GM06990 (cell line): ENCODE measurements around the gene CCDC63.

Experiments used
- DNase-seq: peaks from one replicate; pipeline ENCODE4 v3.0.0-alpha.2; 2011; ENCODE audit not compliant: insufficient read length; ENCODE audit errors: extremely low read depth
- H3K27me3 ChIP-seq: replicated peaks from 2 replicates; pipeline ENCODE4 v1.6.0; 2011; ENCODE audit warnings: low read length; ENCODE audit not compliant: control insufficient read depth, insufficient read depth
- H3K36me3 ChIP-seq: 2 replicates; pipeline ENCODE4 v1.5.1; 2011; ENCODE audit warnings: low read length; ENCODE audit not compliant: control insufficient read depth, insufficient read depth
- H3K4me3 ChIP-seq: replicated peaks from 2 replicates; pipeline ENCODE4 v1.5.1; 2011; ENCODE audit warnings: low read depth, mild to moderate bottlenecking, control low read depth, low read length
- CTCF ChIP-seq: IDR thresholded peaks from 2 replicates; pipeline ENCODE4 v1.5.1; 2011; ENCODE audit warnings: low read length, control low read depth, mild to moderate bottlenecking, inconsistent platforms; ENCODE audit not compliant: insufficient read depth, poor library complexity, severe bottlenecking

Gene CCDC63

GRCh38 chr12:110825530-110825929, 21.3 kb upstream of the CCDC63 start:
- Histone ChIP-seq H3K4me3 (no peak overlapping the region), H3K27me3 (no peaks in the 10 kb centered on the region), H3K36me3 (no peaks in the 10 kb centered on the region)
- no peak for TF ChIP-seq CTCF
- DNase-seq = no peak

- H3K27me3 ChIP-seq = no peaks in the 10 kb centered on the region
- H3K4me3 ChIP-seq = peak overlapping the region; percentile 52
- peak; percentile 48 for DNase-seq
- peak; percentile 89 for TF ChIP-seq CTCF
- no peaks in the 10 kb centered on the region for H3K36me3 ChIP-seq
Observed at GRCh38 chr12:110826592-110827200, 20.1 kb upstream of the CCDC63 start.

GRCh38 chr12:110829308-110829707, 17.5 kb upstream of the CCDC63 start:
- no peak for TF ChIP-seq CTCF
- Histone ChIP-seq H3K36me3 (no peaks in the 10 kb centered on the region), H3K27me3 (no peaks in the 10 kb centered on the region; the same call in 1 of the 2 replicates), H3K4me3 (no peak overlapping the region)
- DNase-seq = no peak

- H3K4me3 ChIP-seq = no peak overlapping the region
- DNase-seq = no peak
- H3K27me3 ChIP-seq = no peaks in the 10 kb centered on the region; the same call in 1 of the 2 replicates
- no peaks in the 10 kb centered on the region for H3K36me3 ChIP-seq
- TF ChIP-seq CTCF = no peak
Observed at GRCh38 chr12:110836291-110836690, 10.5 kb upstream of the CCDC63 start.

GRCh38 chr12:110841007-110841406, 5.8 kb upstream of the CCDC63 start:
- TF ChIP-seq CTCF = no peak
- Histone ChIP-seq H3K4me3 (no peak overlapping the region), H3K27me3 (no peaks in the 10 kb centered on the region), H3K36me3 (no peaks in the 10 kb centered on the region)
- no peak for DNase-seq

- no peak for TF ChIP-seq CTCF
- DNase-seq = no peak
- Histone ChIP-seq H3K36me3 (no peaks in the 10 kb centered on the region), H3K4me3 (no peak overlapping the region), H3K27me3 (peaks cover 2% of the 10 kb centered on the region)
Observed at GRCh38 chr12:110844131-110844530, 2.7 kb upstream of the CCDC63 start.
